ENCODE results near the gene FOXP1. TPM values are rescaled to one million over a fixed set of nuclear protein-coding genes. Genes with fewer than 3 reads are reported as not detected.

The FOXP1 gene
- total and polyA plus RNA-seq, 4 donors: 4.9 to 35.4 (median 32.0) TPM

DNA sequence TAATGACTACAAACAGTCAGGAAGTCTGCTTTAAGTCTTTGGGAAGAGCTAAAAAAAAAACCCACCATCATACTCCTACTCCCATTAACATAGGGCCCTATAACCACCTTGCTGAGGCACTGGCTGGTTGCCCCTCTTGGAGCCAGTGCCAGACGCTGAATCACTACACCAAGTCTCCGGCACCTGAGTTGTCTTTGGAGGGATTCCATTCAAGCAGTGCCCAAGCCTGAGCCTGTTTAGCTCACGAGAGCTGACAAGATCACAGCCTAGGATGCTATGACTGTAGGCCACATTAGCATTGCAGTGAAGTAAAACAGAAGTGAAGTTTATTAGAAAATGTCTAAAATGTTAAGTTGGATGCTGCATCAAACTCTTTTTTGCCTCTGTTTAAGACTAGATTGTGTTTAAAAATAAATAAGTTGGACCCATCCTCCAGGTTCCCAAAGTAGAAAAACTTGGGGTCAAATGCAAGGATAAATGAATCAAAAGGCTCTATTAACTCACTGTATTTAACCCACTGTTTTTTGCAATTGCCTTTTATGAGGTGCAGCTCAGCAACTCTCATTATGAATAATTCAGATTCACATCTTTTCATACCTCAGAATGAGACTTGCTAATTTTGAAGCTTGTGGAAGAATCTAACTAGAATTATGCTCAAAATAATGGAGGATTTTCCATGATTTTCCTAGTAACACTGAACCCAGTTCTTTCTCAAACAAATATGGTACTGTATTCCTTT lies 461.9 kb downstream of the FOXP1 start:
- no peak for TF ChIP-seq RAD21 (IDR thresholded peaks at IDR 0.05)
- TF ChIP-seq ATF3 (IDR thresholded peaks at IDR 0.05): no peak
- TF ChIP-seq NR2F2 (IDR thresholded peaks at IDR 0.05): no peak
- no peak for TF ChIP-seq EGR1 (IDR thresholded peaks at IDR 0.05; ENCODE audit: low read depth in 2 of 2)
- TF ChIP-seq FOXA1 (IDR thresholded peaks at IDR 0.05): no peak
- no peak for TF ChIP-seq HNF4G (IDR thresholded peaks at IDR 0.05)
- no peak for TF ChIP-seq FOXA2 (IDR thresholded peaks at IDR 0.05)
- Histone ChIP-seq H3K9ac (ENCODE audit: low read depth in 1 of 2, low read length in 2 of 2) (no peak overlapping the region), H3K36me3 (ENCODE audit: control insufficient read depth in 4 of 4, insufficient read depth in 3 of 4, low read depth in 1 of 4, low read length in 3 of 4) (peaks cover 0 to 10% (median 0%) of the 10 kb centered on the region in 4 donors), H3K4me1 (ENCODE audit: control insufficient read depth in 4 of 4, insufficient read depth in 4 of 4, low read length in 3 of 4) (peaks cover 0 to 2% (median under 1%) of the 10 kb centered on the region in 4 donors), H3K9me3 (ENCODE audit: control insufficient read depth in 4 of 4, low read length in 3 of 4) (no peaks in the 10 kb centered on the region), H3K27me3 (ENCODE audit: control insufficient read depth in 4 of 4, insufficient read depth in 4 of 4, low read length in 3 of 4) (no peaks in the 10 kb centered on the region), H3K4me3 (ENCODE audit: low read depth in 1 of 3, low read length in 3 of 3) (no peak overlapping the region), H3K27ac (ENCODE audit: low read depth in 1 of 2, low read length in 2 of 2) (no peak overlapping the region)
- DNase-seq (ENCODE audit: low spot score): no peak
- 94% methylated on average over 3 of the region's 3 CpGs for WGBS

DNA sequence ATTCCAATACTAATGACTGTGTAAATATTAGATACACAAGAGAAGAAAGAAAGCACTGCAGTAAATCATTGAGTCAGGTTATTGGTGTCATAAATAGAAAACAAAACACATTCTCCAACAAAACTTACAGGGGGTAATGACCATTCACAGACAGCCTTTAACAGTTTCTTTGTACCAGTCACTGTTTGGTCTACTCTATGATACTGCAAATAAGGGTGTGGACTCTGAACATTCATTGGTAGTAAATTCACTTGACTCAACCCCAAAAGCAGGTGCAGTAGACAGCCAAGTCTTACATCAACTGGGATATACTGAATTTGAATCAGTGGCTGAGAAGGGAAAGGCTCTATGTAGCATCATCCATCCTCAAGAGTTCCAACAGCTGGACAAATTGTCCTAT lies 463.5 kb downstream of the FOXP1 start:
- Histone ChIP-seq H3K27ac (ENCODE audit: low read depth in 1 of 2, low read length in 2 of 2) (no peak overlapping the region), H3K36me3 (ENCODE audit: control insufficient read depth in 4 of 4, insufficient read depth in 3 of 4, low read depth in 1 of 4, low read length in 3 of 4) (peaks cover 0 to 10% (median 0%) of the 10 kb centered on the region in 4 donors), H3K27me3 (ENCODE audit: control insufficient read depth in 4 of 4, insufficient read depth in 4 of 4, low read length in 3 of 4) (no peaks in the 10 kb centered on the region), H3K9ac (ENCODE audit: low read depth in 1 of 2, low read length in 2 of 2) (no peak overlapping the region), H3K9me3 (ENCODE audit: control insufficient read depth in 4 of 4, low read length in 3 of 4) (no peaks in the 10 kb centered on the region), H3K4me1 (ENCODE audit: control insufficient read depth in 4 of 4, insufficient read depth in 4 of 4, low read length in 3 of 4) (peaks cover 0 to 2% (median under 1%) of the 10 kb centered on the region in 4 donors), H3K4me3 (ENCODE audit: low read depth in 1 of 3, low read length in 3 of 3) (no peak overlapping the region)
- DNase-seq (ENCODE audit: low spot score): no peak
- TF ChIP-seq HNF4A (conservative IDR thresholded peaks at IDR 0.05): peak in 1 of 2 donors; percentile 20
- no peak for TF ChIP-seq GABPA (IDR thresholded peaks at IDR 0.05 in 1 of 2, conservative IDR thresholded peaks at IDR 0.05 in 1 of 2)

GRCh38 chr3:71119171-71119570 lies 464.4 kb downstream of the FOXP1 start:
- H3K9ac ChIP-seq (ENCODE audit: low read depth in 1 of 2, low read length in 2 of 2): no peak overlapping the region
- H3K4me1 ChIP-seq (ENCODE audit: control insufficient read depth in 4 of 4, insufficient read depth in 4 of 4, low read length in 3 of 4): peaks cover 0 to 2% (median 0%) of the 10 kb centered on the region in 4 donors
- H3K9me3 ChIP-seq (ENCODE audit: control insufficient read depth in 4 of 4, low read length in 3 of 4): no peaks in the 10 kb centered on the region
- no peaks in the 10 kb centered on the region for H3K27me3 ChIP-seq (ENCODE audit: control insufficient read depth in 4 of 4, insufficient read depth in 4 of 4, low read length in 3 of 4)
- H3K27ac ChIP-seq (ENCODE audit: low read depth in 1 of 2, low read length in 2 of 2): no peak overlapping the region
- TF ChIP-seq ATF3 (IDR thresholded peaks at IDR 0.05) (no peak), RAD21 (IDR thresholded peaks at IDR 0.05) (no peak), HNF4A (conservative IDR thresholded peaks at IDR 0.05) (no peak), ZBTB33 (IDR thresholded peaks at IDR 0.05) (no peak), HNF4G (IDR thresholded peaks at IDR 0.05) (no peak), TAF1 (conservative IDR thresholded peaks at IDR 0.05) (no peak)
- TF ChIP-seq, protein P1, sequence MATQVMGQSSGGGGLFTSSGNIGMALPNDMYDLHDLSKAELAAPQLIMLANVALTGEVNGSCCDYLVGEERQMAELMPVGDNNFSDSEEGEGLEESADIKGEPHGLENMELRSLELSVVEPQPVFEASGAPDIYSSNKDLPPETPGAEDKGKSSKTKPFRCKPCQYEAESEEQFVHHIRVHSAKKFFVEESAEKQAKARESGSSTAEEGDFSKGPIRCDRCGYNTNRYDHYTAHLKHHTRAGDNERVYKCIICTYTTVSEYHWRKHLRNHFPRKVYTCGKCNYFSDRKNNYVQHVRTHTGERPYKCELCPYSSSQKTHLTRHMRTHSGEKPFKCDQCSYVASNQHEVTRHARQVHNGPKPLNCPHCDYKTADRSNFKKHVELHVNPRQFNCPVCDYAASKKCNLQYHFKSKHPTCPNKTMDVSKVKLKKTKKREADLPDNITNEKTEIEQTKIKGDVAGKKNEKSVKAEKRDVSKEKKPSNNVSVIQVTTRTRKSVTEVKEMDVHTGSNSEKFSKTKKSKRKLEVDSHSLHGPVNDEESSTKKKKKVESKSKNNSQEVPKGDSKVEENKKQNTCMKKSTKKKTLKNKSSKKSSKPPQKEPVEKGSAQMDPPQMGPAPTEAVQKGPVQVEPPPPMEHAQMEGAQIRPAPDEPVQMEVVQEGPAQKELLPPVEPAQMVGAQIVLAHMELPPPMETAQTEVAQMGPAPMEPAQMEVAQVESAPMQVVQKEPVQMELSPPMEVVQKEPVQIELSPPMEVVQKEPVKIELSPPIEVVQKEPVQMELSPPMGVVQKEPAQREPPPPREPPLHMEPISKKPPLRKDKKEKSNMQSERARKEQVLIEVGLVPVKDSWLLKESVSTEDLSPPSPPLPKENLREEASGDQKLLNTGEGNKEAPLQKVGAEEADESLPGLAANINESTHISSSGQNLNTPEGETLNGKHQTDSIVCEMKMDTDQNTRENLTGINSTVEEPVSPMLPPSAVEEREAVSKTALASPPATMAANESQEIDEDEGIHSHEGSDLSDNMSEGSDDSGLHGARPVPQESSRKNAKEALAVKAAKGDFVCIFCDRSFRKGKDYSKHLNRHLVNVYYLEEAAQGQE (IDR thresholded peaks at IDR 0.05): no peak
- H3K4me3 ChIP-seq (ENCODE audit: low read depth in 1 of 3, low read length in 3 of 3): no peak overlapping the region
- WGBS: 81% methylated on average over 2 of the region's 2 CpGs
- no peak for DNase-seq (ENCODE audit: low spot score)
- peaks cover 0 to 13% (median 1%) of the 10 kb centered on the region in 4 donors for H3K36me3 ChIP-seq (ENCODE audit: control insufficient read depth in 4 of 4, insufficient read depth in 3 of 4, low read depth in 1 of 4, low read length in 3 of 4)
